IMR-90 (cell line): ENCODE data around the gene FUT9. TPM values are rescaled to one million over a fixed set of nuclear protein-coding genes. Genes with fewer than 3 reads are reported as not detected.

Source experiments
- ATAC-seq: fragments of 200-7000 bp; cut with Tn5 transposase; 2 replicates; pipeline ENCODE4 v1.9.1; 2020; ENCODE audit warnings: low read depth, mild to moderate bottlenecking, moderate library complexity
- BruUV-seq: library from RNA; stranded (reverse); fragments of 400-500 nt; replicated peaks from 2 replicates; lab custom pipeline; 2021; lab: Mats Ljungman, UMichigan
- CTCF ChIA-PET: fragments of 300-600 bp; formaldehyde crosslinking; extraction: SDS; loops from one replicate; lab custom pipeline; 2021; ENCODE audit warnings: antibody characterized with exemption; lab: Yijun Ruan, JAX
- POLR2A ChIA-PET: fragments of 300-600 bp; sonication (Branson Sonifier 250); formaldehyde crosslinking; loops from one replicate; lab custom pipeline; 2022; ENCODE audit warnings: antibody characterized with exemption; ENCODE audit not compliant: unreplicated experiment; lab: Charles Lee
- DNase-seq: peaks from one replicate; pipeline ENCODE4 v3.0.0; 2013
- H2AFZ ChIP-seq: replicated peaks from 2 replicates; pipeline ENCODE3; 2013; ENCODE audit warnings: low read length, mild to moderate bottlenecking; ENCODE audit not compliant: poor library complexity
- H2AK5ac ChIP-seq: 2 replicates; pipeline ENCODE4 v1.6.1; 2013; ENCODE audit warnings: low read depth, low read length, inconsistent platforms
- H2AK9ac ChIP-seq: replicated peaks from 2 replicates; pipeline ENCODE3; 2013; ENCODE audit warnings: mild to moderate bottlenecking, low read depth, low read length, moderate library complexity; ENCODE audit not compliant: poor library complexity
- H2BK120ac ChIP-seq: 2 replicates; pipeline ENCODE4 v1.6.1; 2013; ENCODE audit warnings: low read depth, low read length, inconsistent platforms
- H2BK15ac ChIP-seq: 3 replicates; pipeline ENCODE4 v1.6.1; 2013; ENCODE audit warnings: low read depth, low read length, inconsistent platforms
- H2BK20ac ChIP-seq: 2 replicates; pipeline ENCODE4 v1.6.1; 2013; ENCODE audit warnings: low read depth, mild to moderate bottlenecking, inconsistent platforms, low read length, moderate library complexity
- H2BK5ac ChIP-seq: 2 replicates; pipeline ENCODE4 v1.6.1; 2013; ENCODE audit warnings: mild to moderate bottlenecking, low read depth, low read length, inconsistent platforms; ENCODE audit not compliant: poor library complexity, severe bottlenecking
- H3K14ac ChIP-seq: replicated peaks from 2 replicates; pipeline ENCODE4 v1.6.1; 2013; ENCODE audit warnings: low read depth, low read length, inconsistent platforms
- H3K18ac ChIP-seq: 2 replicates; pipeline ENCODE4 v1.6.1; 2013; ENCODE audit warnings: low read depth, low read length, control low read depth
- H3K23ac ChIP-seq: 2 replicates; pipeline ENCODE4 v1.6.1; 2013; ENCODE audit warnings: low read depth, low read length, inconsistent platforms
- H3K27ac ChIP-seq: 2 replicates; pipeline ENCODE4 v1.5.1; 2013; ENCODE audit warnings: mild to moderate bottlenecking, control low read depth, low read length; ENCODE audit not compliant: insufficient read depth
- H3K27me3 ChIP-seq: 2 replicates; pipeline ENCODE4 v1.6.1; 2013; ENCODE audit warnings: low read length; ENCODE audit not compliant: control insufficient read depth, insufficient read depth
- H3K36me3 ChIP-seq: 2 replicates; pipeline ENCODE4 v1.6.1; 2013; ENCODE audit warnings: low read length, mixed read lengths; ENCODE audit not compliant: control insufficient read depth, insufficient read depth
- H3K4ac ChIP-seq: 2 replicates; pipeline ENCODE4 v1.6.1; 2013; ENCODE audit warnings: low read depth, low read length, inconsistent platforms
- H3K4me1 ChIP-seq: 2 replicates; pipeline ENCODE4 v1.6.1; 2013; ENCODE audit warnings: low read length, mixed read lengths; ENCODE audit not compliant: control insufficient read depth, insufficient read depth
- H3K4me2 ChIP-seq: 2 replicates; pipeline ENCODE4 v1.6.1; 2013; ENCODE audit warnings: low read depth, mild to moderate bottlenecking, control low read depth, low read length, moderate library complexity
- H3K4me3 ChIP-seq: 2 replicates; pipeline ENCODE4 v1.5.1; 2013; ENCODE audit warnings: low read depth, mild to moderate bottlenecking, control low read depth, low read length, moderate library complexity; ENCODE audit not compliant: insufficient read depth
- H3K56ac ChIP-seq: 2 replicates; pipeline ENCODE4 v1.6.1; 2013; ENCODE audit warnings: low read length, inconsistent platforms; ENCODE audit not compliant: insufficient read depth; ENCODE audit errors: extremely low read depth
- H3K79me1 ChIP-seq, 2 experiments: 2 replicates each; pipeline ENCODE4 v1.6.1; 2013; ENCODE audit warnings: low read length in 2 of 2, inconsistent platforms in 1 of 2, low read depth in 1 of 2
- H3K9ac ChIP-seq: 2 replicates; pipeline ENCODE4 v1.6.1; 2013; ENCODE audit warnings: low read depth, low read length, control low read depth
- H3K9me1 ChIP-seq: 2 replicates; pipeline ENCODE4 v1.6.1; 2013; ENCODE audit warnings: low read length, inconsistent platforms; ENCODE audit not compliant: insufficient read depth
- H3K9me3 ChIP-seq: 2 replicates; pipeline ENCODE4 v1.6.1; 2013; ENCODE audit warnings: low read length; ENCODE audit not compliant: control insufficient read depth, insufficient read depth
- H4K20me1 ChIP-seq: 2 replicates; pipeline ENCODE4 v1.6.1; 2013; ENCODE audit warnings: low read length, inconsistent platforms; ENCODE audit not compliant: insufficient read depth
- H4K5ac ChIP-seq: 2 replicates; pipeline ENCODE4 v1.6.1; 2013; ENCODE audit warnings: mild to moderate bottlenecking, low read depth, low read length, control low read depth
- H4K8ac ChIP-seq, 2 experiments: 2 replicates each; pipeline ENCODE4 v1.6.1; 2013; ENCODE audit warnings: low read depth in 2 of 2, low read length in 2 of 2, control low read depth in 1 of 2, inconsistent platforms in 1 of 2
- H4K91ac ChIP-seq: 2 replicates; pipeline ENCODE4 v1.6.1; 2013; ENCODE audit warnings: low read depth, low read length, inconsistent platforms; ENCODE audit not compliant: insufficient read depth
- BHLHE40 ChIP-seq: fragments of 150-350 bp; IDR thresholded peaks from 2 replicates; pipeline ENCODE4 v1.6.1; 2016; ENCODE audit warnings: mild to moderate bottlenecking, low read depth, low read length
- CHD1 ChIP-seq: IDR thresholded peaks from 2 replicates; pipeline ENCODE4 v1.6.1; 2012; ENCODE audit warnings: low read depth, low read length, improper control_type of control experiment
- CTCF ChIP-seq: conservative IDR thresholded peaks from 2 replicates; pipeline ENCODE4 v1.5.1; 2012; ENCODE audit warnings: mild to moderate bottlenecking, low read depth, low read length, improper control_type of control experiment
- ELK1 ChIP-seq: fragments of 150-350 bp; IDR thresholded peaks from 2 replicates; pipeline ENCODE4 v1.6.1; 2016; ENCODE audit warnings: low read depth, mild to moderate bottlenecking, low read length, moderate library complexity, borderline replicate concordance
- FOS ChIP-seq: fragments of 150-350 bp; IDR thresholded peaks from 2 replicates; pipeline ENCODE4 v1.6.1; 2016; ENCODE audit warnings: low read depth, low read length
- MAFK ChIP-seq: IDR thresholded peaks from 2 replicates; pipeline ENCODE4 v1.6.1; 2012; ENCODE audit warnings: low read depth, low read length, improper control_type of control experiment
- MAZ ChIP-seq: IDR thresholded peaks from 2 replicates; pipeline ENCODE4 v1.6.1; 2012; ENCODE audit warnings: low read depth, mild to moderate bottlenecking, low read length, improper control_type of control experiment, moderate library complexity, borderline replicate concordance
- MXI1 ChIP-seq: IDR thresholded peaks from 2 replicates; pipeline ENCODE4 v1.6.1; 2012; ENCODE audit warnings: low read depth, mild to moderate bottlenecking, low read length, moderate library complexity, borderline replicate concordance
- NFE2L2 ChIP-seq: fragments of 150-350 bp; IDR thresholded peaks from 2 replicates; pipeline ENCODE4 v1.6.1; 2016; ENCODE audit warnings: low read depth, mild to moderate bottlenecking, low read length
- POLR2A ChIP-seq: IDR thresholded peaks from 2 replicates; pipeline ENCODE4 v1.6.1; 2012; ENCODE audit warnings: mild to moderate bottlenecking, low read depth, low read length
- RAD21 ChIP-seq: IDR thresholded peaks from 2 replicates; pipeline ENCODE4 v1.6.1; 2012; ENCODE audit warnings: low read length, improper control_type of control experiment
- RCOR1 ChIP-seq: IDR thresholded peaks from 2 replicates; pipeline ENCODE4 v1.6.1; 2012; ENCODE audit warnings: mild to moderate bottlenecking, low read length, improper control_type of control experiment; ENCODE audit not compliant: insufficient replicate concordance
- RFX5 ChIP-seq: IDR thresholded peaks from 2 replicates; pipeline ENCODE4 v1.8.0; 2012; ENCODE audit warnings: low read depth, mild to moderate bottlenecking, low read length, moderate library complexity
- SMC3 ChIP-seq: fragments of 150-350 bp; IDR thresholded peaks from 2 replicates; pipeline ENCODE4 v1.6.1; 2016; ENCODE audit warnings: low read depth, mild to moderate bottlenecking, antibody characterized with exemption, low read length, moderate library complexity
- USF2 ChIP-seq: fragments of 150-350 bp; IDR thresholded peaks from 2 replicates; pipeline ENCODE4 v1.6.1; 2017; ENCODE audit warnings: mild to moderate bottlenecking, antibody characterized with exemption, low read length, low read depth
- WGBS, 2 experiments: methylation state at CpG; one replicate each; pipeline versions ENCODE4 v1.1.5 to v1.1.7; 2013; ENCODE audit warnings: missing lambda C conversion rate in 2 of 2; ENCODE audit not compliant: insufficient read length in 1 of 2; ENCODE audit errors: extremely low coverage in 2 of 2; 5-methylcytosine and 5-hydroxymethylcytosine counted together
- dilution Hi-C: fragments of 300-500 bp; cut with HindIII; formaldehyde crosslinking; loops from one replicate; pipeline ENCODE4 v1.14.3; 2018; ENCODE audit warnings: low sequenced_read_pairs; ENCODE audit not compliant: unreplicated experiment
- in situ Hi-C: fragments of 300-500 bp; cut with MboI; formaldehyde crosslinking; loops from 3 replicates; pipeline ENCODE4 v1.14.3; 2019; ENCODE audit warnings: low sequenced_read_pairs, inconsistent platforms, mixed read lengths
- intact Hi-C: fragments of 100-400 bp; cut with micrococcal nuclease; formaldehyde crosslinking; loops from 2 replicates; pipeline ENCODE4 v1.10.0; 2022
- polyA plus RNA-seq, 3 experiments: library from polyadenylated mRNA; depleted of rRNA; stranded (reverse); fragments of >200 nt; gene quantifications; 2 replicates each; pipeline ENCODE4 v1.2.3, GENCODE V29; 2012; ENCODE audit warnings: low replicate concordance in 1 of 3
- total RNA-seq: library from RNA; depleted of rRNA; stranded (reverse); fragments of >200 nt; gene quantifications from 2 replicates; pipeline ENCODE4 v1.2.3, GENCODE V29; 2012

Gene FUT9
- total and polyA plus RNA-seq, 2 of the 4 experiments (the other 2 are of a cell fraction): under 0.01 TPM; not detected in 1

- dilution Hi-C loops: no loop called here
- Histone ChIP-seq H2AK9ac (no peak overlapping the region), H3K9ac (no peak overlapping the region), H3K4me1 (no peaks in the 10 kb centered on the region), H2AFZ (no peak overlapping the region), H2BK20ac (no peak overlapping the region), H4K8ac (no peak overlapping the region), H3K9me3 (no peaks in the 10 kb centered on the region), H3K14ac (no peak overlapping the region), H3K4me3 (no peak overlapping the region), H2AK5ac (no peak overlapping the region), H4K91ac (no peak overlapping the region), H3K36me3 (no peaks in the 10 kb centered on the region), H2BK15ac (no peak overlapping the region), H3K18ac (no peak overlapping the region), H3K56ac (no peak overlapping the region), H3K4ac (no peak overlapping the region), H4K5ac (no peak overlapping the region), H3K9me1 (no peaks in the 10 kb centered on the region), H3K4me2 (no peak overlapping the region), H3K79me1 (no peaks in the 10 kb centered on the region), H3K27me3 (no peaks in the 10 kb centered on the region), H3K27ac (no peak overlapping the region), H3K23ac (no peak overlapping the region), H4K20me1 (no peaks in the 10 kb centered on the region), H2BK5ac (no peak overlapping the region), H2BK120ac (no peak overlapping the region)
- WGBS, 2 experiments: no CpG with 5 or more reads among the region's 1 CpG
- no TSS peak for BruUV-seq
- no peak for DNase-seq
- POLR2A ChIA-PET: no interaction called here
- in situ Hi-C loops: no loop called here
- intact Hi-C loops: no loop called here
- CTCF ChIA-PET: no interaction called here
- TF ChIP-seq CTCF (no peak), BHLHE40 (no peak), RFX5 (no peak), FOS (no peak), MAZ (no peak), ELK1 (no peak), RAD21 (no peak), CHD1 (no peak), POLR2A (no peak), NFE2L2 (no peak), MXI1 (no peak), RCOR1 (no peak), MAFK (no peak), USF2 (no peak), SMC3 (no peak)
- ATAC-seq: no peak
These were observed 43.8 kb downstream of the FUT9 start for GRCh38 chr6:96059586-96059985.
